ENCODE measurements around the gene ABI3.
"Not testable (repeated sequence)": the region's sequence is repeated elsewhere in the genome, so short reads cannot be mapped to it uniquely, and the experiment has no call there.

Gene ABI3

DNA sequence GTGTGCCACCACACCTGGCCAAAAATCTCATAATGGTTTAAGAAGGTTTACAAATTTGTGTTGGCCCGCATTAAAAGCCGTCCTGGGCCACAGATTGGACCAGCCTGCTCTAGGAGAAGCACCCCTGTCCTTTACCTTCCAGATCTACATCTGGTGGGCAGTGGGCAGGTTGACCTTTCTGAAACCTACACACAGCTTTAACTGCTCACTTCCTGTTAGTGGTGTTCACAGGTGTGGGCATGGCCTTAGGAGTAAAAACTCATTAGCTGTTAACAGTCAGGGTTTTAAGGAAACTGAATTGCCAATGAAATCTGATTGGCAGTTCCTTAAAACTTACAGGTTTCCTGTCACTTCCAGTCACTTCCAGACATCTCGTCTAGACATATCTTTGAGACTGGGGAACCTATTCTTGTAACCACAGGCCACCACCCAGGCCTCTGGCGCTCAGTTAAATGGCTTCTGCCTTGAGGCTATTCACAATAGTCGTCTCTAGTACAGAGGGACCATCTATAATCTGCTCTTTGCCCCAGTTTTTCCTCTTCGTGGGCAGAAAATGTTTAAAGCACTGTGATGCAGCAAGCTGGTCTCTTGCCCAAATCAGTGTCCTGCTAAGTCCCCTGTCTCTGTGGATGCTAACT is 29.4 kb upstream of the ABI3 start:
- no peak for DNase-seq (ENCODE audit: low read depth)
- H3K4me3 ChIP-seq (ENCODE audit: low read depth, low read length): no peak overlapping the region
- TF ChIP-seq, protein P1, sequence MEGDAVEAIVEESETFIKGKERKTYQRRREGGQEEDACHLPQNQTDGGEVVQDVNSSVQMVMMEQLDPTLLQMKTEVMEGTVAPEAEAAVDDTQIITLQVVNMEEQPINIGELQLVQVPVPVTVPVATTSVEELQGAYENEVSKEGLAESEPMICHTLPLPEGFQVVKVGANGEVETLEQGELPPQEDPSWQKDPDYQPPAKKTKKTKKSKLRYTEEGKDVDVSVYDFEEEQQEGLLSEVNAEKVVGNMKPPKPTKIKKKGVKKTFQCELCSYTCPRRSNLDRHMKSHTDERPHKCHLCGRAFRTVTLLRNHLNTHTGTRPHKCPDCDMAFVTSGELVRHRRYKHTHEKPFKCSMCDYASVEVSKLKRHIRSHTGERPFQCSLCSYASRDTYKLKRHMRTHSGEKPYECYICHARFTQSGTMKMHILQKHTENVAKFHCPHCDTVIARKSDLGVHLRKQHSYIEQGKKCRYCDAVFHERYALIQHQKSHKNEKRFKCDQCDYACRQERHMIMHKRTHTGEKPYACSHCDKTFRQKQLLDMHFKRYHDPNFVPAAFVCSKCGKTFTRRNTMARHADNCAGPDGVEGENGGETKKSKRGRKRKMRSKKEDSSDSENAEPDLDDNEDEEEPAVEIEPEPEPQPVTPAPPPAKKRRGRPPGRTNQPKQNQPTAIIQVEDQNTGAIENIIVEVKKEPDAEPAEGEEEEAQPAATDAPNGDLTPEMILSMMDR (IDR thresholded peaks at IDR 0.05; ENCODE audit: low read depth, low read length, missing control alignments): no peak

DNA sequence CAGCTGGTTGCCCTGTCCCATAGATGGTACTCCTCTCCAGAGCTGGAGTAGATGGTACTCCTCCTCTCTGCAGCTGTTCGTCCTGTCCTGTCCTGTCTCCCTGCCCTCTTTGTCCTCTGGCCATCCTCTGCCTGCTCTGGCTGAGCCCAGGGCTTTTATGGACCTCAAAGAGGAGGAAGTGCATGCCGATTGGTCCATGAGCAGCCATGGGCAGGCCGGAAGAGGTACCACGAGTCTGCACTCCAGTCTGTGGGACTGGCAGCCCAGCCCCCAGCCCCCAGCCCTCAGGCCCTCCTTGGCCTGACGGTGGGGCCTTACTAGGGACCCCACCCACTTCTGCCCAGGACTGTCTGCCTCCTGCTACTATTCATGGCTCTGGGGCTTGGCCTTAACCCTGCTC is 27.2 kb upstream of the ABI3 start:
- no peak for DNase-seq (ENCODE audit: low read depth)
- no peak overlapping the region for H3K4me3 ChIP-seq (ENCODE audit: low read depth, low read length)
- TF ChIP-seq, protein P1 (IDR thresholded peaks at IDR 0.05; ENCODE audit: low read depth, low read length, missing control alignments): no peak

DNA sequence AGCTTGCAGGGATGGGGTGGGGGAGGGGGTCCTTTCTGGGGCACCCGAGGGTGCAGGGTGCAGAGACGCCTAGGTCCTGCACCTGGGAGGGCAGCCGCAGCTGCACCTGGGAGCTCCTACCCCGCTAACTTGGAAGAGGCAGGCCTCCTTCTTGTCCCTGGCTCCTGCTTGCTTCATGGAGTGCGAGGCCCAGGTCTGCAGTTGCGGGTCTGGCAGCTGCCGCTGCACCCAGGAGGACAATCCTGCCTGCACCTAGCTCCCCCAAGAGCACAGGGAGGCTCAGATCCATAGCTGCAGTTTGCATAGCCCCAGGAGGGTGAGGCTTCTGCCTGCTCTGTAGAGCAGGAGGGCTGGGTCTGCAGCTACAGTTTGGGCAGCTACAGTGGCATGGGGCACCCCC is 26.7 kb upstream of the ABI3 start:
- TF ChIP-seq, protein P1 (IDR thresholded peaks at IDR 0.05; ENCODE audit: low read depth, low read length, missing control alignments): no peak
- DNase-seq (ENCODE audit: low read depth): no peak

DNA sequence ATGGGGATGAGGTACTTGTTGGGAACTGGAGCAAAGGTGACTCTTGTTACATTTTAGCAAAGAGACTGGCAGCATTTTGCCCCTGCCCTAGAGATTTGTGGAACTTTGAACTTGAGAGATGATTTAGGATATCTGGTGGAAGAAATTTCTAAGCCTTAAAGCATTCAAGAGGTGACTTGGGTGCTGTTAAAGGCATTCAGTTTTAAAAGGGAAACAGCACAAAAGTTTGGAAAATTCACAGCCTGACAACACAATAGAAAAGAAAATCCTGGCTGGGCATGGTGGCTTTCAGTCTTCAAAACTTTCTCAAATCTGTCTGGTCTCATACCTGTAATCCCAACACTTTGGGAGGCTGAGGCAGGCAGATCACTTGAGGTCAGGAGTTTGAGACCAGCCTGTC is 26.0 kb upstream of the ABI3 start:
- DNase-seq (ENCODE audit: low read depth); H3K4me3 ChIP-seq (ENCODE audit: low read depth, low read length): not testable (repeated sequence)

More for the DNA sequence above, 26.7 kb upstream of the ABI3 start:
- no peak overlapping the region for H3K4me3 ChIP-seq (ENCODE audit: low read depth, low read length)

DNA sequence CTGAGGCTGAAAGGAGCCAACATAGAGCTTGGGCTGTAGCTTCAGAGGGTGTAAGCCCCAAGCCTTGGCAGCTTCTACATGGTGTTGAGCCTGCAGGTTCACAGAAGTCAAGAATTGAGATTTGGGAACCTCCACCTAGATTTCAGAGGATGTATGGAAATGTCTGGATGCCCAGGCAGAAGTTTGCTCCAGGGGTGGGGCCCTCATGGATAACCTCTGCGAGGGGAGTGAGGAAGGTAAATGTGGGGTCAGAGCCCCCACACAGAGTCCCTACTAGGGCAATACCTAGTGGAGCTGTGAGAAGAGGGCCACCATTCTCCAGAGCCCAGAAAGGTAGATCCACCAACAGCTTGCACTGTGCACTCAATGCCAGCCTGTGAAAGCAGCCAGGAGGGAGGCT is 25.1 kb upstream of the ABI3 start:
- not testable (repeated sequence) for H3K4me3 ChIP-seq (ENCODE audit: low read depth, low read length); DNase-seq (ENCODE audit: low read depth)

DNA sequence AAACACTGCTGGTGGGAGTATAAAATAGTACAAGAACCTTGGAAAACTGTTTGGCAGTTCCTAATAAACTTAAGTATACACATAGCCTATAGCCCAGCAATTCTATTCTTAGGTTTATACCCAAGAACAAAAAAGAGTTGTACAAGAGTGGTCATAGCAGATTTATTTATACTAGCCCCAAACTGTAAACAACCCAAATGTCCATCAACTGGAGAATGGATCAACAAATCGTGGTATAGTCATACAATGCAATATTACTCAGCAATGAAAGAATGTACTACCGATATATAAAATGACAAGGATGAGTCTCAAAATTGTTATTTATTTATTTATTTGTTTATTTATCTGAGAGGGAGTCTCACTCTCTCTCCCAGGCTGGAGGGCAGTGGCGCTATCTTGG is 23.2 kb upstream of the ABI3 start:
- TF ChIP-seq, protein P1 (IDR thresholded peaks at IDR 0.05; ENCODE audit: low read depth, low read length, missing control alignments): no peak
- DNase-seq (ENCODE audit: low read depth): no peak

DNA sequence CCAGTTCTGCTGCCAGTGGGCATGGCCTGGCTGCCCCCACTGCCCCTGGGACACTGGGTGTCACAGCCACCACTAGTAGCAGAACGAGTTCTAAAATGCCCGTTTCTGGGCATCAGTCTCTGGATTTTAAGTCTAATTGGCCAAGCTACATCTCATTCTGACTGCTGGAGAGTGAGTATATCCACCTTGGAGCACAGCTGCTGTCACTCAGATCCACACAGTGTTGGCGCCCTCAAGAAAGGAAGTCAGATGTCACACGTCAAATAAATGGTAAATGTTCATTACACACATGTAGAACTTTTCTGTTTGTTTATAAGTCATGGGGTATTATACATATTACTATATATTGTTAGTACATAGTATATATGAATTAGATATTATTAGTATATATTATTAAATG is 19.6 kb upstream of the ABI3 start:
- no peak for DNase-seq (ENCODE audit: low read depth)
- no peak overlapping the region for H3K4me3 ChIP-seq (ENCODE audit: low read depth, low read length)
- TF ChIP-seq, protein P1 (IDR thresholded peaks at IDR 0.05; ENCODE audit: low read depth, low read length, missing control alignments): no peak

More for the DNA sequence above, 23.2 kb upstream of the ABI3 start:
- no peak overlapping the region for H3K4me3 ChIP-seq (ENCODE audit: low read depth, low read length)

DNA sequence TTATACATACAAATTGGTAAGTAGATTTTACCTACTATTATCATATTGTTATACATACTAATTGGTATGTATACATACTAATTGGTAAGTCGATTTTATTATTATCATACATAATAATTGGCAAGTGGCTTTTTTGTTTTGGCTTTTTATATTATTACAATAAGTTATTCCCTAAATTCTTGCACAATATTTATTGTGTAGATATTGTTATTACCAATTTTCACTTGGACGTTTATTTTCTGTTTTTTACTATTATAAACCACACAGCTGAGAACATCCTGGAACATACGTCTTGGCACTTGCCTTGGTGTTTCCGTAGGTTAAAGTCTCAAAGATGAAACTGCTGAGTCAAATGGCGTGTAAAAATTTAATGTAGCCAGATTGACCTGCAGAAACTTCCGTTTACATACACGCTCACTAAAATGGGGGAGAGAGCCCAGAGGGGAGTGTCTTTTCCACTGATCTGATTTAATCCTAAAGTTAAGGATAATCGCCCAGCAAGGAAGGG is 19.0 kb upstream of the ABI3 start:
- TF ChIP-seq, protein P1 (IDR thresholded peaks at IDR 0.05; ENCODE audit: low read depth, low read length, missing control alignments): no peak
- peak overlapping the region; percentile 60 for H3K4me3 ChIP-seq (ENCODE audit: low read depth, low read length)
- peak; percentile 59 for DNase-seq (ENCODE audit: low read depth)

All from GM12864 (cell line).